Measurements from ENCODE around the gene LRRC8C.

Gene LRRC8C

GRCh38 chr1:89733748-89734147 is 100.8 kb downstream of the LRRC8C start:
- H3K9me3 Mint-ChIP-seq = no peaks in the 10 kb centered on the region
- no peak overlapping the region for H3K4me3 Mint-ChIP-seq
- H3K4me1 Mint-ChIP-seq = peaks cover 65% of the 10 kb centered on the region
- no peak overlapping the region for H3K27ac Mint-ChIP-seq
- peaks cover 19% of the 10 kb centered on the region for H3K36me3 Mint-ChIP-seq
- no peak for ATAC-seq
- DNase-seq (ENCODE audit: low spot score in 2 of 2) = no peak

DNA sequence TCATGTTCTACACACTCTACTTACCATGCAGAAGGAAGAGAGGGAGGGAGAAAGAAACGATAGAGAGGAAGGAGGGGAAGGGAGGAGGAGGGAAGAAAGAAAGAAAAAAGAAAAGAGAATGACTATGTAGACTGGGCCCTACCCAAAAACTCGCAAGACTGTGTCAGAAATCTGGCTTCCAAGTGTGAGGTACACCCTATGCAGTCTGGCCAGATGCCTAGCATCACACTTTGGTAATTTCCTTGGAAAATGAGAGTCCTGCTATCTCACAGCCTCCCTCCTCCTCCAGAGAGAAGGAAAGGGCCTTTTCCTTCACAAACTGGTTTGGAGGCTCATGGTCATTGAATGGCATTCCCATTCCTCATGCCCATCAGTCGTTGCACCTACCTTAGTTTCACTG is 101.5 kb downstream of the LRRC8C start:
- DNase-seq (ENCODE audit: low spot score in 2 of 2) (no peak), ATAC-seq (no peak)
- no peak overlapping the region for H3K27ac Mint-ChIP-seq
- no peak overlapping the region for H3K4me3 Mint-ChIP-seq
- no peaks in the 10 kb centered on the region for H3K9me3 Mint-ChIP-seq
- H3K36me3 Mint-ChIP-seq = peaks cover 23% of the 10 kb centered on the region
- H3K4me1 Mint-ChIP-seq = peaks cover 66% of the 10 kb centered on the region

DNA sequence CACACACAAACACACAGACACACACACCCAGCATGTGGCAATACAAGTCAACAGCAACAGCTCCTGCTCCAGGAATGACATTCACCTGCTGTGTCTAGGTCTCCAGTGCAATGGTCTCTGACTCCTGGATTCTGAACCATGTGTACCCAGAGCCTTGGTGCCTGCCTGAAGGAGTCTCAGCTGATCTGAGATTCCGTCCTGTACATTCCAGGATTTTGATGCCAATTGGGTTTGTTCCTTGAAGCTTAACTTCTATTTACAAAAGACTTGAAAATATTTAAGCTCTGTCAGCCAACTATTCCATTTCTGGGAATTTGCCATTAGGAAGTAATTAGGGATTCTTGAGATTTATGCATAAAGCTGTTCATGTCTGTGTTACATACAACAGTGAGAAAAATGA is 102.6 kb downstream of the LRRC8C start:
- Mint-ChIP-seq H3K4me1 (peaks cover 70% of the 10 kb centered on the region), H3K9me3 (no peaks in the 10 kb centered on the region), H3K36me3 (peaks cover 32% of the 10 kb centered on the region), H3K27ac (no peak overlapping the region), H3K4me3 (no peak overlapping the region)
- no peak for ATAC-seq
- no peak for DNase-seq (ENCODE audit: low spot score in 2 of 2)

DNA sequence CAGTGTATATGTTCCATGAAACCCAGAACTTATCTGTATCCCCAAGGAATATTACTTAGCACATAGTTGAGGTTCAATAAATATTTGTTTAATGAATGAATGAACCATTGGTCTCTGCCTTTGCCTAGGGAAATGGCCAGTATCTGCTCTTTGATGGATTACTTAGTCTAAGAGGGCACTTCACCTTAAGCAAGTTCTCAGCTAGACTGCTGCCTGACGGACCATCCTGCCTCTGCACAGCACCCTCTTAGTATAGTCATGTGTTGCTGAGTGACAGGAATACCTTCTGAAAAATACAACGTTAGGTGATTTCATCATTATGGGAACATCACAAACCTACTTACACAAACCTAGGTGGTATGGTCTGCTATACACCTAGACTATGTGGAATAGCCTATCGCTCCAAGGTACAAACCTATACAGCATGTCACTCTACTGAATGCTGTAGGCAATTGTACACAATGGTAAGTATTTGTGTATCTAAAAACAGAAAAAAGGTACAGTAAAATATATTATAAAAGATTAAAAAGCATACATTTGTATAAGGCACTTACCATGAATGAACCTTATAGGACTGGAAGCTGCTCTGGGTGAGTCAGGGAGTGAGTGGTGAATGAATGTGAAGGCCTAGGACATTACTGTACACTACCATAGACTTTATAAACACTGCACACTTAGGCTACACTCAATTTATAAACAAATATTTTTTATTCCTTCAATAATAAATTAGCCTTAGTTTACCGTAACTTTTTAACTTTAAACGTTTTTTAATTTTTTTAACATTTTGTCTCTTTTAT is 104.2 kb downstream of the LRRC8C start:
- H3K9me3 Mint-ChIP-seq = no peaks in the 10 kb centered on the region
- peaks cover 27% of the 10 kb centered on the region for H3K36me3 Mint-ChIP-seq
- peaks cover 70% of the 10 kb centered on the region for H3K4me1 Mint-ChIP-seq
- peak overlapping the region; percentile 82 for H3K4me3 Mint-ChIP-seq
- no peak for DNase-seq (ENCODE audit: low spot score in 2 of 2)
- no peak overlapping the region for H3K27ac Mint-ChIP-seq
- ATAC-seq = no peak

DNA sequence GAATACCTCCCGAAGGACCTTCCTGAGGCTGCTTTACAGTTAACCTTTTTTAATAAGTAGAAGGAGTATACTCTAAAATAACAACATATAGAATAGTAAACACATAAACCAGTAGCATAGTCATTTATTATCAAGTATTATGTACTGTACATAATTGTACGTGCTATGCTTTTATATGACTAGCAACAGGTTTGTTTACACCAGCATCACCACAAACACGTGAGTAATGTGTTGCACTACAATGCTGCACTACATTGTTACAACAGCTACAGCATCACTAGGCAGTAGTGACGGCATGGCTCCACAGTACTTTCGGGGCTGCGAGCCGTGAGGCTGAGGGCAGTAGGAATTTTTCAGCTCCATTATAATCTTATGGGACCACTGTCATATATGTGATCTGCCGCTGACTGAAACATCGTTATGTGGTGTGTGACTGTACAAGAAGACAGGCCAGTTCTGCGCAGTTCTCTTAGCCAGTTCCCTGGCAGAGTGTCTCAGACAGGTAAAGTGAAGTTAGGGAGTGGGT is 105.1 kb downstream of the LRRC8C start:
- H3K9me3 Mint-ChIP-seq = no peaks in the 10 kb centered on the region
- ATAC-seq (peak; percentile 35), DNase-seq (ENCODE audit: low spot score in 2 of 2) (no peak)
- peak overlapping the region; percentile 95 for H3K27ac Mint-ChIP-seq
- H3K36me3 Mint-ChIP-seq = peaks cover 22% of the 10 kb centered on the region
- peaks cover 70% of the 10 kb centered on the region for H3K4me1 Mint-ChIP-seq
- peak overlapping the region; percentile 82 for H3K4me3 Mint-ChIP-seq

- Mint-ChIP-seq H3K4me3 (peak overlapping the region; percentile 82), H3K4me1 (peaks cover 73% of the 10 kb centered on the region), H3K36me3 (peaks cover 27% of the 10 kb centered on the region), H3K9me3 (no peaks in the 10 kb centered on the region), H3K27ac (peak overlapping the region; percentile 95)
- peak; percentile 17 to 72 for DNase-seq (ENCODE audit: low spot score in 2 of 2)
- peak; percentile 92 for ATAC-seq
Observed at GRCh38 chr1:89739013-89739843, 106.3 kb downstream of the LRRC8C start.

DNA sequence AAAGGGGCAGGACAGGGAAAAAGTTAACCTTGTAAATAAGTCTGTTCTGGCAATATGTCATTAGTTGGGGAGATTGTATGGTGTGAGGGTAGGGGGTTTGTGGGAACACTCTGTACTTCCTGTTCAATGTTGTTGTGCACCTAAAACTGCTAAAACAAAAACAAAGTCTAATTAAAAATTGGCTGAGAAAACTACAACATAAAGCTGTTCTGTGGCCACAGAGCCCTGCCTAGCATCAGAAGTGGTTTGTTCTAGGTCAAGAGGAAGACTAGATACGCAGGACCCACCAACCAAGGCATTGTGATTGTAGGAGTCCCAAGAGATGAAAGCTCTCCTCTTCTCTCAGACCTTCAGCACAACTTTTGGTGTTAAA is 106.9 kb downstream of the LRRC8C start:
- ATAC-seq (peak; percentile 17), DNase-seq (ENCODE audit: low spot score in 2 of 2) (no peak)
- H3K4me1 Mint-ChIP-seq = peaks cover 72% of the 10 kb centered on the region
- H3K36me3 Mint-ChIP-seq = peaks cover 32% of the 10 kb centered on the region
- no peaks in the 10 kb centered on the region for H3K9me3 Mint-ChIP-seq
- peak overlapping the region; percentile 82 for H3K4me3 Mint-ChIP-seq
- peak overlapping the region; percentile 95 for H3K27ac Mint-ChIP-seq

- no peak for ATAC-seq
- Mint-ChIP-seq H3K36me3 (peaks cover 50% of the 10 kb centered on the region), H3K9me3 (no peaks in the 10 kb centered on the region), H3K4me1 (peaks cover 61% of the 10 kb centered on the region), H3K4me3 (no peak overlapping the region), H3K27ac (no peak overlapping the region)
- no peak for DNase-seq (ENCODE audit: low spot score in 2 of 2)
Observed at GRCh38 chr1:89743788-89744187, 110.9 kb downstream of the LRRC8C start.

- H3K4me1 Mint-ChIP-seq = peaks cover 39% of the 10 kb centered on the region
- no peaks in the 10 kb centered on the region for H3K9me3 Mint-ChIP-seq
- peaks cover 34% of the 10 kb centered on the region for H3K36me3 Mint-ChIP-seq
- no peak overlapping the region for H3K4me3 Mint-ChIP-seq
- peak overlapping the region; percentile 13 for H3K27ac Mint-ChIP-seq
- peak in 1 of 2 donors; percentile 44 for DNase-seq (ENCODE audit: low spot score in 2 of 2)
- peak; percentile 77 for ATAC-seq
Observed at GRCh38 chr1:89746424-89747149, 113.7 kb downstream of the LRRC8C start.

GRCh38 chr1:89753761-89754160 is 120.8 kb downstream of the LRRC8C start:
- Mint-ChIP-seq H3K4me3 (no peak overlapping the region), H3K4me1 (peaks cover 52% of the 10 kb centered on the region), H3K36me3 (peaks cover 18% of the 10 kb centered on the region), H3K9me3 (no peaks in the 10 kb centered on the region), H3K27ac (peak overlapping the region; percentile 87)
- DNase-seq (ENCODE audit: low spot score in 2 of 2) (no peak), ATAC-seq (no peak)

GRCh38 chr1:89754518-89754917 is 121.6 kb downstream of the LRRC8C start:
- Mint-ChIP-seq H3K9me3 (no peaks in the 10 kb centered on the region), H3K27ac (peak overlapping the region; percentile 87), H3K4me1 (peaks cover 58% of the 10 kb centered on the region), H3K4me3 (no peak overlapping the region), H3K36me3 (peaks cover 25% of the 10 kb centered on the region)
- ATAC-seq (peak; percentile 39), DNase-seq (ENCODE audit: low spot score in 2 of 2) (no peak)

- Mint-ChIP-seq H3K27ac (peak overlapping the region; percentile 87), H3K4me3 (no peak overlapping the region), H3K4me1 (peaks cover 58% of the 10 kb centered on the region), H3K9me3 (no peaks in the 10 kb centered on the region), H3K36me3 (peaks cover 32% of the 10 kb centered on the region)
- ATAC-seq (no peak), DNase-seq (ENCODE audit: low spot score in 2 of 2) (no peak)
Observed at GRCh38 chr1:89755591-89755990, 122.7 kb downstream of the LRRC8C start.

DNA sequence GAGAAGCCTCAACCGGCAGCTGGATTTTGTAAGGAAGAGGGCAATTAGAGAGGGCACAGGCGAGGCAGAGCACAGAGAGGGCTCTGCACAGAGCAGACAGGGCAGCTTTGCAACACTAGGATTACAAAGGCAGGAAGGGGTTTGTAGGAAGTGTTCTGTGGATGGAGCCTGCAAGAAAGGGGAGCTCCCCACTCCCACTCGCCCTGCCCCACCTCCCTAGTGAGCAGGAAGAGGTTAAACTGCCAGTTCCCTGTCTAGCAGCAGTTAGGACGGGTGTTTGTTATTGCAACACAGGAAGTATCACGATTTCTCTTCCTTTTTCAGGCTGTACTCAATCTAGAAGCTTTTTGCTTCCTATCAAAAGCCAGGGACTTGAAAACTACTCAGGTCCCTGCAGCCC is 124.6 kb downstream of the LRRC8C start:
- peak overlapping the region; percentile 87 for H3K27ac Mint-ChIP-seq
- peaks cover 44% of the 10 kb centered on the region for H3K36me3 Mint-ChIP-seq
- ATAC-seq (peak; percentile 81), DNase-seq (ENCODE audit: low spot score in 2 of 2) (no peak)
- peak overlapping the region; percentile 58 for H3K4me3 Mint-ChIP-seq
- peaks cover 75% of the 10 kb centered on the region for H3K4me1 Mint-ChIP-seq
- H3K9me3 Mint-ChIP-seq = no peaks in the 10 kb centered on the region

GRCh38 chr1:89758156-89758555 is 125.2 kb downstream of the LRRC8C start:
- peaks cover 81% of the 10 kb centered on the region for H3K4me1 Mint-ChIP-seq
- H3K4me3 Mint-ChIP-seq = peak overlapping the region; percentile 58
- no peak for ATAC-seq
- peak overlapping the region; percentile 87 for H3K27ac Mint-ChIP-seq
- H3K9me3 Mint-ChIP-seq = no peaks in the 10 kb centered on the region
- no peak for DNase-seq (ENCODE audit: low spot score in 2 of 2)
- H3K36me3 Mint-ChIP-seq = peaks cover 48% of the 10 kb centered on the region

- Mint-ChIP-seq H3K4me1 (peaks cover 84% of the 10 kb centered on the region), H3K9me3 (no peaks in the 10 kb centered on the region), H3K27ac (peak overlapping the region; percentile 10), H3K36me3 (peaks cover 50% of the 10 kb centered on the region), H3K4me3 (no peak overlapping the region)
- DNase-seq (ENCODE audit: low spot score in 2 of 2) (no peak), ATAC-seq (no peak)
Observed at GRCh38 chr1:89759036-89759435, 126.1 kb downstream of the LRRC8C start.

Data from stimulated activated effector memory CD8-positive, alpha-beta T cell treated with anti-CD3 and anti-CD28 coated beads, Interleukin-12 subunit alpha, Interleukin-12 subunit beta, amount 100 ng/mL, for 72 hours (primary cell).